ENCODE data around the gene TMEM14A. TPM values are rescaled to one million over a fixed set of nuclear protein-coding genes. Genes with fewer than 3 reads are reported as not detected.

Gene TMEM14A
- total RNA-seq, 1 donor: 19.9 TPM

DNA sequence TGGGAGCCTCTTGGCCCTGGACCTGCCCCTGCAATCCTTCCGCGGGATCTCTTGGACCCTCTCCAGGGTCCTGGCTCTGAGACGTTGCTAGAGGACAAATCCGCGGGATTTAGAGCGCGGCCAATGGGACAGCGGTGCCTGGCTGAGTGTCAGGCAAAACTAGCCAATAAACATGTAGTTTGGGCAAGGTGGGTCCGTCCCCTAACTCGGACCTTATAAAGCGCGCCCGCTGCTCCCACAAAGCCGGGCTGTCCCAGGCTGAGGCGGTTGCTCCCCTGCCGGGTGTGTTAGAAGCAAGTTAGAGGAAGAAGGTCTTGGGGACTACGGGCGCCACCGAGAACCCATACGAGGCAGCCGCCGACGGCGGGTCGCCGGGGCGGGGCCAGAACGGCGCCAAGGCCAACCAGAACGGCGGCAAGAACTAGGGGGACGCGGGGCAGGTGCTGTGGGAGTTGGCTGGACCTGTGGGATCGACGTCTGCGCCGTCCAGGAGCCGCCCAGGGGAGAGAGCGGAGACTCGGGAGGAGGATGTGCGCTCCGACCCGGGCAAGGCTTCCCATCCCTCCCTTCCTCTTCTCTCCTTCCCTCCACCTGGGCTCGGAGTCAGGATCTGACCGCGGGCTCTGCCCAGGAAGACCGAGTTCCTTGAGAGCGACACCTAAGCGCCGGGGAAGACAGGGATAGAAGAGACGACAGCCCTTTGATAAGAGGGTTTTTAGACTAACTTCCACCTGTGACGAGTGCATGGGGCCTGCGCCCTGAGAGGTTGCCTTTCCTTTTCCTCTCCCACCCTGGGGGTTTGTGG lies 6.5 kb upstream of the TMEM14A start:
- Histone ChIP-seq H4K20me1 (ENCODE audit: insufficient read depth, low read length) (peaks cover 4% of the 10 kb centered on the region), H3K4me1 (ENCODE audit: insufficient read depth, low read length) (peaks cover 22% of the 10 kb centered on the region), H2AFZ (ENCODE audit: low read length) (peak overlapping the region; percentile 89), H3K36me3 (ENCODE audit: insufficient read depth, low read length) (peaks cover 11% of the 10 kb centered on the region), H3K4me2 (ENCODE audit: insufficient read depth, low read length) (peak overlapping the region; percentile 79), H3K27me3 (ENCODE audit: insufficient read depth, low read length) (no peaks in the 10 kb centered on the region), H3K4me3 (ENCODE audit: insufficient read depth, low read length) (peak overlapping the region; percentile 81), H3K9me3 (ENCODE audit: low read depth, low read length) (no peaks in the 10 kb centered on the region), H3K79me2 (ENCODE audit: insufficient read depth, low read length) (peaks cover 19% of the 10 kb centered on the region), H3K27ac (ENCODE audit: low read depth, low read length) (peak overlapping the region; percentile 17)
- TF ChIP-seq CTCF (IDR thresholded peaks at IDR 0.05; ENCODE audit: extremely low read depth, low read depth, low read length): no peak
- peak; percentile 98 for DNase-seq (ENCODE audit: insufficient read length, low spot score, missing footprints)

- Histone ChIP-seq H3K27ac (ENCODE audit: low read depth, low read length) (peak overlapping the region; percentile 3), H3K4me1 (ENCODE audit: insufficient read depth, low read length) (peaks cover 22% of the 10 kb centered on the region), H3K9me3 (ENCODE audit: low read depth, low read length) (no peaks in the 10 kb centered on the region), H3K79me2 (ENCODE audit: insufficient read depth, low read length) (peaks cover 19% of the 10 kb centered on the region), H3K4me2 (ENCODE audit: insufficient read depth, low read length) (peak overlapping the region; percentile 79), H3K4me3 (ENCODE audit: insufficient read depth, low read length) (peak overlapping the region; percentile 81), H3K36me3 (ENCODE audit: insufficient read depth, low read length) (peaks cover 11% of the 10 kb centered on the region), H4K20me1 (ENCODE audit: insufficient read depth, low read length) (peaks cover 4% of the 10 kb centered on the region), H3K27me3 (ENCODE audit: insufficient read depth, low read length) (no peaks in the 10 kb centered on the region), H2AFZ (ENCODE audit: low read length) (peak overlapping the region; percentile 61)
- DNase-seq (ENCODE audit: insufficient read length, low spot score, missing footprints): peak; percentile 62
- TF ChIP-seq CTCF (IDR thresholded peaks at IDR 0.05; ENCODE audit: extremely low read depth, low read depth, low read length): no peak
These were observed 5.8 kb upstream of the TMEM14A start for GRCh38 chr6:52664991-52665686.

GRCh38 chr6:52666071-52666470 lies 4.8 kb upstream of the TMEM14A start:
- peaks cover 11% of the 10 kb centered on the region for H3K36me3 ChIP-seq (ENCODE audit: insufficient read depth, low read length)
- no peak for DNase-seq (ENCODE audit: insufficient read length, low spot score, missing footprints)
- TF ChIP-seq CTCF (IDR thresholded peaks at IDR 0.05; ENCODE audit: extremely low read depth, low read depth, low read length): no peak
- H4K20me1 ChIP-seq (ENCODE audit: insufficient read depth, low read length): peaks cover 4% of the 10 kb centered on the region
- peak overlapping the region; percentile 79 for H3K4me2 ChIP-seq (ENCODE audit: insufficient read depth, low read length)
- H3K4me1 ChIP-seq (ENCODE audit: insufficient read depth, low read length): peaks cover 28% of the 10 kb centered on the region
- no peaks in the 10 kb centered on the region for H3K9me3 ChIP-seq (ENCODE audit: low read depth, low read length)
- no peak overlapping the region for H3K27ac ChIP-seq (ENCODE audit: low read depth, low read length)
- H3K4me3 ChIP-seq (ENCODE audit: insufficient read depth, low read length): peak overlapping the region; percentile 81
- no peak overlapping the region for H2AFZ ChIP-seq (ENCODE audit: low read length)
- H3K27me3 ChIP-seq (ENCODE audit: insufficient read depth, low read length): no peaks in the 10 kb centered on the region
- peaks cover 19% of the 10 kb centered on the region for H3K79me2 ChIP-seq (ENCODE audit: insufficient read depth, low read length)

- Histone ChIP-seq H2AFZ (ENCODE audit: low read length) (no peak overlapping the region), H3K79me2 (ENCODE audit: insufficient read depth, low read length) (peaks cover 19% of the 10 kb centered on the region), H3K4me3 (ENCODE audit: insufficient read depth, low read length) (peak overlapping the region; percentile 81), H4K20me1 (ENCODE audit: insufficient read depth, low read length) (peaks cover 4% of the 10 kb centered on the region), H3K27ac (ENCODE audit: low read depth, low read length) (no peak overlapping the region), H3K9me3 (ENCODE audit: low read depth, low read length) (no peaks in the 10 kb centered on the region), H3K36me3 (ENCODE audit: insufficient read depth, low read length) (peaks cover 11% of the 10 kb centered on the region), H3K4me2 (ENCODE audit: insufficient read depth, low read length) (peak overlapping the region; percentile 79), H3K4me1 (ENCODE audit: insufficient read depth, low read length) (peaks cover 32% of the 10 kb centered on the region), H3K27me3 (ENCODE audit: insufficient read depth, low read length) (peaks cover under 1% of the 10 kb centered on the region)
- TF ChIP-seq CTCF (IDR thresholded peaks at IDR 0.05; ENCODE audit: extremely low read depth, low read depth, low read length): no peak
- DNase-seq (ENCODE audit: insufficient read length, low spot score, missing footprints): no peak
These were observed 4.4 kb upstream of the TMEM14A start for GRCh38 chr6:52666523-52666922.
